MCF 10A (cell line): ENCODE measurements around the gene STK17A. TPM values are rescaled to one million over a fixed set of nuclear protein-coding genes. Genes with fewer than 3 reads are reported as not detected.
A peak's percentile ranks its signal among the peaks of the same experiment; 100 is the strongest.

Source experiments
- BruUV-seq: library from RNA; stranded (reverse); fragments of 400-500 nt; replicated peaks from 2 replicates; lab custom pipeline; 2021; lab: Mats Ljungman, UMichigan
- CTCF ChIA-PET: fragments of 300-600 bp; sonication (Branson Sonifier 250); formaldehyde crosslinking; extraction: SDS; loops from one replicate; lab custom pipeline; 2021; ENCODE audit warnings: antibody characterized with exemption, inconsistent platforms; lab: Yijun Ruan, JAX
- POLR2A ChIA-PET: fragments of 300-600, 350-650 bp; sonication (Branson Sonifier 250); formaldehyde crosslinking; extraction: SDS; loops from one replicate; lab custom pipeline; 2020; ENCODE audit warnings: antibody characterized with exemption, inconsistent platforms; lab: Yijun Ruan, JAX
- DNase-seq: peaks from one replicate; pipeline ENCODE4 v3.0.0-alpha.2; 2018; ENCODE audit not compliant: unreplicated experiment
- H3K27ac Mint-ChIP-seq: one replicate; pipeline ENCODE4 v1.8.0; 2022; ENCODE audit warnings: mild to moderate bottlenecking, low read depth, mixed read lengths; ENCODE audit not compliant: unreplicated experiment
- H3K27me3 Mint-ChIP-seq: one replicate; pipeline ENCODE4 v1.8.0; 2022; ENCODE audit warnings: mixed read lengths; ENCODE audit not compliant: insufficient read depth, unreplicated experiment
- H3K36me3 Mint-ChIP-seq: one replicate; pipeline ENCODE4 v1.8.0; 2022; ENCODE audit warnings: mild to moderate bottlenecking, moderate library complexity, mixed read lengths; ENCODE audit not compliant: insufficient read depth, unreplicated experiment
- H3K4me1 Mint-ChIP-seq: one replicate; pipeline ENCODE4 v1.8.0; 2022; ENCODE audit warnings: mixed read lengths; ENCODE audit not compliant: insufficient read depth, unreplicated experiment
- H3K4me3 Mint-ChIP-seq: one replicate; pipeline ENCODE4 v1.8.0; 2022; ENCODE audit warnings: mild to moderate bottlenecking, moderate library complexity, mixed read lengths; ENCODE audit not compliant: unreplicated experiment
- H3K9me3 Mint-ChIP-seq: one replicate; pipeline ENCODE4 v1.8.0; 2022; ENCODE audit warnings: mixed read lengths; ENCODE audit not compliant: unreplicated experiment
- intact Hi-C: fragments of 100-400 bp; cut with micrococcal nuclease; formaldehyde crosslinking; loops from 2 replicates; pipeline ENCODE4 v1.14.1; 2022
- total RNA-seq: library from RNA; stranded (reverse); gene quantifications from 2 replicates; pipeline ENCODE4 v1.2.3, GENCODE V29; 2022
- TF ChIP-seq, protein P1 (sequence below): fragments of 200-600 bp; IDR thresholded peaks from one replicate; pipeline ENCODE4 v1.8.0; 2022; ENCODE audit warnings: antibody characterized with exemption, mild to moderate bottlenecking; ENCODE audit not compliant: unreplicated experiment

STK17A gene
- total RNA-seq, 1 experiment from 2014 or later = 51.6 TPM

DNA sequence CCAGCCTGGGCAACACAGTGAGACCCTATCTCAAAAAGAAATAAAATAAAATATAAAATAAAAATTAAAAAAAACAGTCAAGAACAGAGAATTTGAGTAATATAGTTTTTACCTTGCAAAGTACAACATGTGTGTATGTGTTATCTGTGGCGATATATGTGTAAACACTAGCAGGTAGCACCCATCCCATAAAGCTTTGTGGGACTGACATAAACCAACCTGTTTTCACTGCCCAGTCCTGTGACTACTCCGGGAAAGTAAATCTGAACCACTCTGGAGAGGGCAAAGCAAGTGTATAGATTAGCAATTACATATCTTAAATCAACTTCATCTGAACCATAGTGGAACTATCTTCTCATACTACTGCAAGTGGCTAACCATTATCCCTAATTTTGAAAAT lies 74.1 kb downstream of the STK17A start:
- no peak for DNase-seq
- peaks cover 12% of the 10 kb centered on the region for H3K9me3 Mint-ChIP-seq
- ChIA-PET POLR2A (interaction anchor here (0.6 to 1.0 kb wide), 2 partner anchors 9 to 20 kb away, joined by 3 to 7 read pairs; no protein-coding TSS in a partner anchor), CTCF (interaction anchor here (1.4 kb wide), 1 partner anchor 43 kb away, joined by 4 read pairs; no protein-coding TSS in a partner anchor)
- H3K36me3 Mint-ChIP-seq = peaks cover 34% of the 10 kb centered on the region
- TF ChIP-seq, protein P1, sequence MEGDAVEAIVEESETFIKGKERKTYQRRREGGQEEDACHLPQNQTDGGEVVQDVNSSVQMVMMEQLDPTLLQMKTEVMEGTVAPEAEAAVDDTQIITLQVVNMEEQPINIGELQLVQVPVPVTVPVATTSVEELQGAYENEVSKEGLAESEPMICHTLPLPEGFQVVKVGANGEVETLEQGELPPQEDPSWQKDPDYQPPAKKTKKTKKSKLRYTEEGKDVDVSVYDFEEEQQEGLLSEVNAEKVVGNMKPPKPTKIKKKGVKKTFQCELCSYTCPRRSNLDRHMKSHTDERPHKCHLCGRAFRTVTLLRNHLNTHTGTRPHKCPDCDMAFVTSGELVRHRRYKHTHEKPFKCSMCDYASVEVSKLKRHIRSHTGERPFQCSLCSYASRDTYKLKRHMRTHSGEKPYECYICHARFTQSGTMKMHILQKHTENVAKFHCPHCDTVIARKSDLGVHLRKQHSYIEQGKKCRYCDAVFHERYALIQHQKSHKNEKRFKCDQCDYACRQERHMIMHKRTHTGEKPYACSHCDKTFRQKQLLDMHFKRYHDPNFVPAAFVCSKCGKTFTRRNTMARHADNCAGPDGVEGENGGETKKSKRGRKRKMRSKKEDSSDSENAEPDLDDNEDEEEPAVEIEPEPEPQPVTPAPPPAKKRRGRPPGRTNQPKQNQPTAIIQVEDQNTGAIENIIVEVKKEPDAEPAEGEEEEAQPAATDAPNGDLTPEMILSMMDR = no peak
- H3K4me1 Mint-ChIP-seq = peaks cover 39% of the 10 kb centered on the region
- no peak overlapping the region for H3K27ac Mint-ChIP-seq
- no peak overlapping the region for H3K4me3 Mint-ChIP-seq
- intact Hi-C loops = no loop called here
- no peaks in the 10 kb centered on the region for H3K27me3 Mint-ChIP-seq
- no TSS peak for BruUV-seq

DNA sequence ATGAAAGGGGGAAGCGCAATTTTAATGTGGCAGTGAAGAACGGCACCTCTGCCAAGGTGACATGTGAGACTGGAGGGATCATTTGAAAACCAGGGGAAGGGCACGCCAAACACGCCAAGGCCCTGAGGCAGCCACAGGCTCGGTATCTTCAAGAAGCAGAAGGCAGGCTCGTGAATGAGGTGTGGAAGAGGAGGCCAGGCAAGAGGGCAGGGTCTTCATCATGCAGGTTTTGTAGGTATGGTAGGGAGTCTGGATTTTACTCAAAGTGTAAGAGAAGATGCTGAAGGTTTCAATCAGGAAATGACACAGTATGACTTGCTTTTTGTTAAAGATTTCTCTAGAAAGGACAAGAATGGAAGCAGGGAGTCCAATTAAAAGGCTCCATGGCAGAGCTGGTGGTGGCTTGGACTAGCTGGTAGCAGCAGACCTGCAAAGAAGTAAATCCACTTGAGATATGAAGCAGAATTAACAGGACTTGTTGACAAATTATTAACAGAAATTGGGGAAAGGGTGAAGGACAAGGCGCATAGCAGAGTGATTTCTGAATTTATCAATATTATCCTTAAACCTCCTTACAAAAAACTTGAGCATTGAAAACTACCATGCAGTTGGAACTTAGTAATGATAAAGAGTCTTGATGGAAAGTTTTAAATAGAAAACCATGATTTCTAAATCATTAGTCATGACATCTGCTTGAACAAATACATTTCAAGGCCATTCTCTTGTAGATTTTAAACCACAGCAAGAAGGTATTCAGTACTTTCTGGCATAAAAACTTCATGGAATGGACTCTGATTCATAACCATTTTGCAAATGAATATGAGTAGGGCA lies 76.0 kb downstream of the STK17A start:
- peaks cover 35% of the 10 kb centered on the region for H3K4me1 Mint-ChIP-seq
- intact Hi-C loops = no loop called here

DNA sequence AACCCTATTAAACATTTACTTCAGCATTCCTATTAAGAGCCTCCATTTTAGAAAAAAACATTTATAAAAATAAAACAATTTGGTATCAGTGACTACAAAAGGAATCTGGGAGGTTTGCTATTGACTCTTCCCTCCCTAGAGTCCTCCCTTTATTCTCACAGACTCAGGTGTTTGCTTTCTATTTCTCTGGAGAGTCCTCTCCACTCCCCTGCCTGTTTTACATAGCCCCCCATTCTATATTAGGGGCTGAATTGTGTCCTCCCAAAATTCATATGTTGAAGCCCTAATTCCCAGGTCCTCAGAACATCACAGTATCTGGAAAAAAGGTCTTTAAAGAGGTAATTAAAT lies 76.6 kb downstream of the STK17A start:
- peaks cover 2% of the 10 kb centered on the region for H3K9me3 Mint-ChIP-seq
- TF ChIP-seq, protein P1 = no peak
- peaks cover 27% of the 10 kb centered on the region for H3K36me3 Mint-ChIP-seq
- no peaks in the 10 kb centered on the region for H3K27me3 Mint-ChIP-seq
- no TSS peak for BruUV-seq
- CTCF ChIA-PET = interaction anchor here (1.2 kb wide), 1 partner anchor 213 kb away, joined by 3 read pairs; no protein-coding TSS in a partner anchor
- no peak overlapping the region for H3K4me3 Mint-ChIP-seq
- H3K27ac Mint-ChIP-seq = peak overlapping the region; percentile 21
- no peak for DNase-seq
- POLR2A ChIA-PET = interaction anchor here (1.0 to 1.2 kb wide), 3 partner anchors 10 to 51 kb away, joined by 3 to 4 read pairs (median 3); no protein-coding TSS in a partner anchor
- peaks cover 29% of the 10 kb centered on the region for H3K4me1 Mint-ChIP-seq
- intact Hi-C loops = no loop called here

More for the DNA sequence above, 76.0 kb downstream of the STK17A start:
- ChIA-PET POLR2A (interaction anchor here (0.6 to 1.0 kb wide), 3 partner anchors 9 to 47 kb away, joined by 3 read pairs; no protein-coding TSS in a partner anchor), CTCF (no interaction called here)
- TF ChIP-seq, protein P1 = no peak
- Mint-ChIP-seq H3K27ac (peak overlapping the region; percentile 21), H3K9me3 (peaks cover 8% of the 10 kb centered on the region), H3K36me3 (peaks cover 33% of the 10 kb centered on the region), H3K27me3 (no peaks in the 10 kb centered on the region), H3K4me3 (no peak overlapping the region)
- no TSS peak for BruUV-seq
- peak; percentile 64 for DNase-seq

DNA sequence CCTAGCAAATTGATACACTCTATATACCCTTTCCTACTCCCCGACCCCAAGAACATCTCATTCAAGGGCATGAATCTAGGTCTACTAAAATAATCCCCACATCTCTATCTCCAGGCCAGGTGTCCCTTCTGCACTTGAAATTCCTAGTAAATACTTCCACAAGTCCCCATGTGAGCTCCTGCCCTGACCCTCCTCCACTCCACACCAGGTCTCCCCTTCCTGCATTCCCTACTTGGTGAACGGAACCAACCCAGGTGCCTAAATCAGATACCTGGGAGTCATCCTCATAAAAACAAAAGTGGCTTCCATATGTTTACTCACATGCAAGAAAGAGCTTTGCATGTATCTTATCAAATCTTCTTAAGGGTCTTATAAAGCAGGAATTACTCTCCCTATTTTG lies 77.2 kb downstream of the STK17A start:
- TF ChIP-seq, protein P1 = no peak
- DNase-seq = no peak
- Mint-ChIP-seq H3K4me1 (peaks cover 27% of the 10 kb centered on the region), H3K36me3 (peaks cover 26% of the 10 kb centered on the region), H3K4me3 (no peak overlapping the region), H3K9me3 (no peaks in the 10 kb centered on the region), H3K27ac (peak overlapping the region; percentile 21), H3K27me3 (no peaks in the 10 kb centered on the region)
- ChIA-PET CTCF (interaction anchor here (0.8 to 1.4 kb wide), 5 partner anchors 38 to 781 kb away, joined by 3 to 5 read pairs (median 3); partner anchors contain the start of gene STK17A), POLR2A (interaction anchor here (0.6 to 1.6 kb wide), 5 partner anchors 10 to 52 kb away, joined by 3 to 4 read pairs (median 3); no protein-coding TSS in a partner anchor)
- BruUV-seq = no TSS peak
- intact Hi-C loops = no loop called here
